MM.1S (cell line): ENCODE data around the gene KANK2.

Experiments used
- CTCF ChIP-seq: fragments of 300-600 bp; sonication (generic); IDR thresholded peaks from 2 replicates; pipeline ENCODE4 v1.5.1; 2016; ENCODE audit warnings: antibody characterized with exemption, low read length, mixed read lengths
- EZH2 ChIP-seq: fragments of 300-600 bp; sonication (generic); optimal IDR thresholded peaks from 2 replicates; pipeline ENCODE3; 2017; ENCODE audit warnings: low read depth, mild to moderate bottlenecking, antibody characterized with exemption, low read length, mixed read lengths
- EZH2phosphoT487 ChIP-seq: fragments of 300-600 bp; sonication (generic); IDR thresholded peaks from 2 replicates; pipeline ENCODE4 v1.6.1; 2018; ENCODE audit warnings: antibody characterized with exemption, low read length

GRCh38 chr19:11138601-11139300 lies 58.6 kb downstream of the KANK2 start:
- TF ChIP-seq CTCF: no peak
- no peak for TF ChIP-seq EZH2phosphoT487
- no peak for TF ChIP-seq EZH2
